Smooth muscle cell (in vitro differentiated cells): Measurements from ENCODE around the gene DLG2. TPM values are rescaled to one million over a fixed set of nuclear protein-coding genes. Genes with fewer than 3 reads are reported as not detected.

Experiments
- DNase-seq: peaks from one replicate; lab custom pipeline; 2025; ENCODE audit not compliant: unreplicated experiment; lab: John Stamatoyannopoulos, UW
- H2AFZ ChIP-seq: fragments of 200-600 bp; sonication (generic); 2 replicates; pipeline ENCODE4 v1.6.0; 2016; ENCODE audit warnings: antibody characterized with exemption, low read depth, mild to moderate bottlenecking
- H3F3A ChIP-seq: fragments of 200-600 bp; sonication (generic); 2 replicates; pipeline ENCODE4 v1.6.0; 2017; ENCODE audit warnings: antibody characterized with exemption, low read depth
- H3K27ac ChIP-seq: fragments of 200-600 bp; sonication (generic); 2 replicates; pipeline ENCODE4 v1.5.1; 2016; ENCODE audit warnings: low read depth, mild to moderate bottlenecking
- H3K27me3 ChIP-seq: fragments of 200-600 bp; sonication (generic); 2 replicates; pipeline ENCODE4 v1.6.1; 2016; ENCODE audit warnings: low read depth, mild to moderate bottlenecking
- H3K36me3 ChIP-seq: fragments of 200-600 bp; sonication (generic); 2 replicates; pipeline ENCODE4 v1.5.1; 2016; ENCODE audit warnings: low read depth
- H3K4me1 ChIP-seq: fragments of 200-600 bp; sonication (generic); 2 replicates; pipeline ENCODE4 v1.5.1; 2016; ENCODE audit warnings: low read depth
- H3K4me2 ChIP-seq: fragments of 200-600 bp; sonication (generic); 2 replicates; pipeline ENCODE4 v1.6.0; 2016; ENCODE audit warnings: mild to moderate bottlenecking
- H3K4me3 ChIP-seq: fragments of 200-600 bp; sonication (generic); 2 replicates; pipeline ENCODE4 v1.5.1; 2016; ENCODE audit warnings: mild to moderate bottlenecking
- H3K79me2 ChIP-seq: fragments of 200-600 bp; sonication (generic); 2 replicates; pipeline ENCODE4 v1.6.0; 2016; ENCODE audit warnings: low read depth, mild to moderate bottlenecking
- H3K9ac ChIP-seq: fragments of 200-600 bp; sonication (generic); 2 replicates; pipeline ENCODE4 v1.6.0; 2016; ENCODE audit warnings: low read depth
- H3K9me3 ChIP-seq: fragments of 200-600 bp; sonication (generic); replicated peaks from 2 replicates; pipeline ENCODE4 v1.5.1; 2016; ENCODE audit warnings: low read depth
- H4K20me1 ChIP-seq: fragments of 200-600 bp; sonication (generic); 2 replicates; pipeline ENCODE4 v1.6.0; 2016; ENCODE audit warnings: low read depth
- CTCF ChIP-seq: fragments of 200-600 bp; sonication (generic); IDR thresholded peaks from 2 replicates; pipeline ENCODE4 v1.5.1; 2017; ENCODE audit warnings: borderline replicate concordance, mild to moderate bottlenecking, antibody characterized with exemption; ENCODE audit not compliant: insufficient read depth, poor library complexity, severe bottlenecking
- WGBS: methylation state at CpG from one replicate; pipeline ENCODE4 v1.1.7; 2016; ENCODE audit warnings: low lambda C conversion rate; 5-methylcytosine and 5-hydroxymethylcytosine counted together
- polyA plus RNA-seq: library from polyadenylated mRNA; unstranded; fragments of >200 nt; fragmentation: Nextera tagmentation; extraction: Ambion mirVana; gene quantifications from 2 replicates; pipeline ENCODE4 v1.2.1, GENCODE V29; 2016
- total RNA-seq: library from RNA; depleted of rRNA; stranded (reverse); fragments of >200 nt; gene quantifications from 2 replicates; pipeline ENCODE4 v1.2.3, GENCODE V29; 2014

The DLG2 gene
- total and polyA plus RNA-seq, 2 experiments from 2014 or later, result 0.74 to 1.1 TPM

GRCh38 chr11:84408946-84409411 lies 1218.2 kb downstream of the DLG2 start:
- no peak for DNase-seq
- no peaks in the 10 kb centered on the region for H3K79me2 ChIP-seq
- no peaks in the 10 kb centered on the region for H3K36me3 ChIP-seq
- H2AFZ ChIP-seq, result no peak overlapping the region
- peaks cover 16% of the 10 kb centered on the region for H3K4me1 ChIP-seq
- H3K9ac ChIP-seq, result no peak overlapping the region
- H3K27me3 ChIP-seq, result no peaks in the 10 kb centered on the region
- H3K27ac ChIP-seq, result no peak overlapping the region
- 65% methylated on average over 3 of the region's 3 CpGs for WGBS
- H4K20me1 ChIP-seq, result no peaks in the 10 kb centered on the region
- no peak overlapping the region for H3K4me2 ChIP-seq
- no peaks in the 10 kb centered on the region for H3F3A ChIP-seq
- H3K4me3 ChIP-seq, result no peak overlapping the region
- H3K9me3 ChIP-seq, result no peaks in the 10 kb centered on the region
- no peak for TF ChIP-seq CTCF

GRCh38 chr11:84407091-84407490 lies 1220.1 kb downstream of the DLG2 start:
- WGBS, result 84% methylated on average over 4 of the region's 4 CpGs
- no peak overlapping the region for H3K9ac ChIP-seq
- no peak overlapping the region for H3K4me3 ChIP-seq
- H3K36me3 ChIP-seq, result no peaks in the 10 kb centered on the region
- no peak for TF ChIP-seq CTCF
- H3K79me2 ChIP-seq, result no peaks in the 10 kb centered on the region
- no peaks in the 10 kb centered on the region for H4K20me1 ChIP-seq
- H3K27me3 ChIP-seq, result no peaks in the 10 kb centered on the region
- peaks cover 16% of the 10 kb centered on the region for H3K4me1 ChIP-seq
- H3K4me2 ChIP-seq, result no peak overlapping the region
- no peak overlapping the region for H3K27ac ChIP-seq
- H3F3A ChIP-seq, result no peaks in the 10 kb centered on the region
- H3K9me3 ChIP-seq, result no peaks in the 10 kb centered on the region
- no peak overlapping the region for H2AFZ ChIP-seq
- DNase-seq, result no peak

DNA sequence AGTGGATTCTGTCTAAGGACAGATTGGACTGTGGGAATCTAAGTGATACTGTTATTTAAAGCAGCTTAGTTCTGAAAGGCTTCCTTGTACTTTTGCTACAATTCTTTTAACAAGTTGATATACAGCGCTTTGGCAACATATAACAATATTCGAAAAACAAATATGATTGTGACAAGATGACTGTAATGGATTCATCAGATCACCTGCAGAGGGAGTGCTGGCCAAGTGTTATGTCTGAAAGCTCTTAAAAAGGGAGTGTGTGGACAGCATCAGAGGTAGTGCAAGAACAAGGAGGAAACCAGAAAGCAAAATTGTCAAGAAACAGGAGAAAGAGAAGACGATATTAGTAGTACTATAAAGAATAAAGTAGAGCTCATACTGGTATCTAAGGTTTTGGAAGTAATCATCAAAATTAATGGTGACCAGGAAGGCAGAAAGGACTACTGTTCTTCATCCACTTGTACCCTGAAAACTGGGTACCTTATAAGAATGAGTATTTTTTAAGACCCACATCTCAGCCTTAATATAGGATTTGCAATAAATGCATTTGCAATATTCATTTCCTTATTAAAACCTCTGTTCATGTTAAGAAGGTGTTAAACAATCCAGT lies 1229.0 kb downstream of the DLG2 start:
- Histone ChIP-seq H3K36me3 (no peaks in the 10 kb centered on the region), H3K9me3 (no peaks in the 10 kb centered on the region), H3K4me2 (no peak overlapping the region), H4K20me1 (no peaks in the 10 kb centered on the region), H3K79me2 (no peaks in the 10 kb centered on the region), H3F3A (no peaks in the 10 kb centered on the region), H3K27ac (no peak overlapping the region), H3K4me3 (no peak overlapping the region), H3K4me1 (no peaks in the 10 kb centered on the region), H3K9ac (no peak overlapping the region), H2AFZ (no peak overlapping the region), H3K27me3 (no peaks in the 10 kb centered on the region)
- no peak for DNase-seq
- 63% methylated on average over 3 of the region's 3 CpGs for WGBS
- peak; percentile 43 for TF ChIP-seq CTCF

DNA sequence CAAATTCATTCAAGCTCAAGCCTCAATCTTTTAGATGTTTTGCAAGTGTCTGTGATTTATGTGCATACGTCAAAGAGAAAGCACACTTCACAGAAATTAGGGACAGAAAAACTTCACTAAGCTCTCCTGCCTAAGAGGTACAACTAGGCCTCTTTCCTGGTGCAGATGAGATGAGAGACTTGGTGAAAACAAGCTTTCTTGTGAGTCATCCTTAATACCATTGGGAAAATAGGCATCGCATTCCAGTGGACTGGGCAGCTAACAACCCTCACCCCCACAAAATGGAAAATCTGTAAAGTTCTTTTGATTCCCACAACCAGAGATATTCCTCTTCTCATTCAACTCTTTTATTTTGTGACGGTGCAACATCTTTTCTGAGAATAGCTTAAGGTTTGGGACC lies 1230.6 kb downstream of the DLG2 start:
- no peaks in the 10 kb centered on the region for H3F3A ChIP-seq
- no peak overlapping the region for H3K9ac ChIP-seq
- no peak overlapping the region for H3K4me2 ChIP-seq
- H3K27me3 ChIP-seq, result no peaks in the 10 kb centered on the region
- DNase-seq, result no peak
- H2AFZ ChIP-seq, result no peak overlapping the region
- H3K4me3 ChIP-seq, result no peak overlapping the region
- H3K4me1 ChIP-seq, result no peaks in the 10 kb centered on the region
- H4K20me1 ChIP-seq, result no peaks in the 10 kb centered on the region
- H3K9me3 ChIP-seq, result no peaks in the 10 kb centered on the region
- no peaks in the 10 kb centered on the region for H3K36me3 ChIP-seq
- WGBS, result 55% methylated on average over 3 of the region's 3 CpGs
- TF ChIP-seq CTCF, result no peak
- H3K79me2 ChIP-seq, result no peaks in the 10 kb centered on the region
- H3K27ac ChIP-seq, result no peak overlapping the region
